GM19328 (cell line): ENCODE data around the gene KCNIP4.

Experiments used
- ATAC-seq: cut with Tn5 transposase; IDR thresholded peaks from one replicate; pipeline ENCODE4 v1.9.1; 2021; ENCODE audit warnings: mild to moderate bottlenecking, moderate library complexity; ENCODE audit not compliant: unreplicated experiment

The KCNIP4 gene

GRCh38 chr4:21002286-21002685 is 946.3 kb downstream of the KCNIP4 start:
- no peak for ATAC-seq

- ATAC-seq = no peak
These were observed 947.1 kb downstream of the KCNIP4 start for GRCh38 chr4:21001490-21001889.

GRCh38 chr4:20997886-20998285 is 950.7 kb downstream of the KCNIP4 start:
- no peak for ATAC-seq

GRCh38 chr4:20995610-20996009 is 953.0 kb downstream of the KCNIP4 start:
- ATAC-seq = no peak

- no peak for ATAC-seq
These were observed 953.6 kb downstream of the KCNIP4 start for GRCh38 chr4:20995015-20995414.

- no peak for ATAC-seq
These were observed 956.6 kb downstream of the KCNIP4 start for GRCh38 chr4:20992002-20992401.

GRCh38 chr4:20987191-20987590 is 961.4 kb downstream of the KCNIP4 start:
- no peak for ATAC-seq

- ATAC-seq = no peak
These were observed 964.1 kb downstream of the KCNIP4 start for GRCh38 chr4:20984576-20984836.

GRCh38 chr4:20983763-20984575 is 964.6 kb downstream of the KCNIP4 start:
- ATAC-seq = no peak

- no peak for ATAC-seq
These were observed 966.0 kb downstream of the KCNIP4 start for GRCh38 chr4:20982544-20982943.

GRCh38 chr4:20960291-20960690 is 988.3 kb downstream of the KCNIP4 start:
- ATAC-seq = no peak

- ATAC-seq = no peak
These were observed 994.0 kb downstream of the KCNIP4 start for GRCh38 chr4:20954541-20954940.

GRCh38 chr4:20944961-20945360 is 1003.6 kb downstream of the KCNIP4 start:
- ATAC-seq = no peak

- ATAC-seq = no peak
These were observed 1004.1 kb downstream of the KCNIP4 start for GRCh38 chr4:20944451-20944850.

GRCh38 chr4:20938204-20938603 is 1010.4 kb downstream of the KCNIP4 start:
- ATAC-seq = no peak

- ATAC-seq = no peak
These were observed 1022.0 kb downstream of the KCNIP4 start for GRCh38 chr4:20926529-20926928.

GRCh38 chr4:20925176-20925575 is 1023.4 kb downstream of the KCNIP4 start:
- ATAC-seq = no peak

- ATAC-seq = no peak
These were observed 1025.6 kb downstream of the KCNIP4 start for GRCh38 chr4:20922962-20923361.

GRCh38 chr4:20916106-20916505 is 1032.5 kb downstream of the KCNIP4 start:
- ATAC-seq = no peak

- ATAC-seq = no peak
These were observed 1043.6 kb downstream of the KCNIP4 start for GRCh38 chr4:20904966-20905365.

- ATAC-seq = no peak
These were observed 1046.7 kb downstream of the KCNIP4 start for GRCh38 chr4:20901851-20902250.

GRCh38 chr4:20899591-20899990 is 1049.0 kb downstream of the KCNIP4 start:
- ATAC-seq = no peak

- no peak for ATAC-seq
These were observed 1052.6 kb downstream of the KCNIP4 start for GRCh38 chr4:20895988-20896387.
